Measurements from ENCODE around the gene RND1.
"Not testable (repeated sequence)": the region's sequence is repeated elsewhere in the genome, so short reads cannot be mapped to it uniquely, and the experiment has no call there.

The RND1 gene

DNA sequence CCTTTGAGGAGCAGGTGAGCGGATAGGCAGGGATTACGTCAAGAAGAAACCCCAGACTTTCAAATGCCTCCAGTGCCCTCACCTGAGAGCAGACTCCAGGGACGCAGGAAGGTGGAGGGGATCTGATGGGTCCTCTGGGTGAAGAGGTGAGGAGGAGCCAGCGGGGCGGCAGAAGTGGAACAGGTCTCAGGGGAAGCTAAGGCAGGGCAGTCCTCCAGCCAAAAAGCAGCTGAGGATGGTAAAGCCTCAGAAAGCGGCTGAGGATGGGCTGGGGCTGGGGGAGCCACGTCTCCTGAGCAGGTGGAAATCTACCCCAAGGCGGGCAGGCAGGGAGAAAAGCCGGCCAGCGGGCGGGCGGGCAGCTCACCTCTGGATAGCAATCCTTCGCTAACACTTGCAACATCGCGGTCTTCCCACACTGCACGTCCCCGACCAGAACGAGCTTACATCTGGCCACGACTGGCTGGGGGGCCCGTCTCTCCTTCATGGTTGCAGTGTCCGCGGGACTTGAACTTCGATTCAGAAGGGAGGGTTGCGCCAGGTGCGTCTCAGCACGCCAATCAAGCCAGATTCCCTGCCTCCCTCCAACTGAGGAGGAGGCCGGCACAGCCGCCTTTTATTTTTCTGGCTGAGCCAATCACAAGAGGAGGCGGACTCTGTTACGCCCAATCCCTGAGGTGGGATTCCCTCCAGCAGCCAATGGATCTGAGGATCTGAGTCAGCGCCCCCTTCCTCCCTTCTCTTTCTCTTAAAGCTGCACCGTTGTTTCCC is at the start of gene RND1:
Gene RND1 (minus strand): TSS at position 590 of the 771 bp plus-strand sequence. CDS start 103 bp downstream, at position 487.
- DNase-seq (ENCODE audit: low spot score) = peak; percentile 68
- FAIRE-seq = peak; percentile 80

DNA sequence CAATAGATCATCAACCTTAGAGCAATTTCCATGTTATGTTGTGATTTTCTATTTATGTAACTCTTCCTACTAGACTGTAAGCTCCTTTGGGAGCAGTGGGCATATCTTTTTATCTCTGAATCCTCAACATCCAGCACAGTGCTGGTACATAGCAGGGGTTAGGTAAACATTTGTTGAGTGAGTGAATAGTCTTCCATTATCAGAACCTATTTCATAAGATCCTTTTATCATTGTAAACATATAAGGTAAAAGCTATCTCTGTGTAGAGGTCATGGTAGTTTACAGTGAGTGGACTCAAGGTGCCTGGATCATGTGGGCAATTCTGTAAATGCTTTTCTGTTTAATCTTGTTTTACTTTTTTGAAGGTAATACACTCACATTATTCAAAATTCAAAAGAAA is 44.5 kb upstream of the RND1 start:
- no peak for FAIRE-seq

DNA sequence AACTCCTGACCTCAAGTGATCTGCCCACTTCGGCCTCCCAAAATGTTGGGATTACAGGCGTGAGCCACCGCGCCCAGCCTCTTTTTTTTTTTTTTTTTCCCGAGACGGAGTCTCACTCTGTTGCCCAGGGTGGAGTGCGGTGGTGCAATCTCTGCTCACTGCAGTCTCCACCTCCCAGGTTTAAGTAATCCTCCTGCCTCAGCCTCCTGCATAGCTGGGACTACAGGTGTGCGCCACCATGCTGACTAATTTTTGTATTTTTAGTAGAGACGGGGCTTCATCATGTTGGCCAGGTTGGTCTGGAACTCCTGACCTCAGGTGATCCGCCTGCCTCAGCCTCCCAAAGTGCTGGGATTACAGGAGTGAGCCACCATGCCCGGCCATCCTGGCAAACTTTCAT is 44.0 kb upstream of the RND1 start:
- DNase-seq (ENCODE audit: low spot score); FAIRE-seq: not testable (repeated sequence)

More for the DNA sequence above, 44.5 kb upstream of the RND1 start:
- no peak for DNase-seq (ENCODE audit: low spot score)

DNA sequence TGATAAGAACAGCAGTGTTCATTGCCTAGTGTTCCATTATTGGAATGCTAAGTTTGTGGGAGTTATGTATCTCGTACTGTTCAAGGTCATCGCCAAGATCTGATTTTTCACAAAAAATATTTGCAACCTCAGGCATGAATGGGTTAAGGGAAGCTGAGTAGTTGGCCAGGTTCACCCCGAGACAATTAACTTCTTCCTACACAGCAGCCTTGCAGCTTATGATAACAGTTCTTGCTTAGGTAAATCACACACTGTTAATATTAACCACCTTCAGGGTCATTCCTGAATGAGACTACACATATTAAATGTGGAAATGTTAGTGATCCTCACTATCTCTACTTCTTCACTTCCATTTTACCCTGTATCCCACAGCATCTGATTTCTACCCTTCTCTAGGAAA is 41.6 kb upstream of the RND1 start:
- FAIRE-seq (no peak), DNase-seq (ENCODE audit: low spot score) (no peak)

DNA sequence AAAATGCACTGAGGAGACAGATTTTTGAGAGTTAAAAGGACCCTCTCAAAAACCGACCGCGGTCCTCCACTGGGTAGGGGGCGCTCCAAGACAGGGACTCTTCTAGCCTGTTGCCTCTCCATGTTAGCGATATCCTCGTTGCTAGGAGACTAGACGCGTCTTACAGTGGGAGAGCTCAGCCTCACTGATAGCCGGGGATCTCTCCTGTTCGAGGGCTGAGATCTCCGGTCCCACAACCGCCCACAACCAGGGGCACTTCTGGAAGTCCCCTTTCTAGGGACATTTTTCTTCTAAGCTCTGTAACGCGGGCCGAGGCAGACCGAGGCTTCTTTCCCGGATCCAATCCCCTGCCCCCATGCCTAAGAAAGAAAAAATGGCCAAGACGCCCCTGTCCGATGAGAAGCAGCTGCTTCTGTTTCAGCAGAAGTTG is 38.3 kb upstream of the RND1 start:
- DNase-seq (ENCODE audit: low spot score) = no peak
- FAIRE-seq = no peak

DNA sequence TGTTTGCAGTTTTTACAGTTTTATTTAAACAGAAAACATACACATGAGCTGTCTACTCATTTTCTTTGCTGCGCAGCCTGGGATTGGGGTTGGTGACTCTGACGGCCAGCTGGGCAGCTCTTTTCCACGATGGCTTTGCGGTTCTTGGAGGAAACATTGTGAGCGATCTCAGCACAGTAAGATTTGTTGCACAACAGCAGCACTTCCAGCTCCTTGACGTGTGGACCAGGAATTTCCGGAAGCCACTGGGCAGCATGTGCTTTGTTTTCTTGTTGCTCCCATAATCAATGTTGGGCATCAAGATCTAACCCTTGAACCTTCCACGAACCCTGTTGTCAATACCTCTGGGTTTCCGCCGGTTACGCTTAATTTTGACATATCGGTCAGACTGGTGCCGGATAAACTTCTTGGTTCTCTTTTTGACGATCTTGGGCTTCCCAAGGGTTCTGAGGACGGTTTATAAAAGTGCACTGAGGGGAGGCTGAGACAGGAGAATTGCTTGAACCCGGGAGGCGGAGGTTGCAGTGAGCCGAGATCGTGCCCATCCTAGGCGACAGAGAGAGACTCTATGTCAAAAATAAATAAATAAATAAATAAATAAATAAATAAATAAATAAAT is 37.8 kb upstream of the RND1 start:
- FAIRE-seq = no peak
- no peak for DNase-seq (ENCODE audit: low spot score)

DNA sequence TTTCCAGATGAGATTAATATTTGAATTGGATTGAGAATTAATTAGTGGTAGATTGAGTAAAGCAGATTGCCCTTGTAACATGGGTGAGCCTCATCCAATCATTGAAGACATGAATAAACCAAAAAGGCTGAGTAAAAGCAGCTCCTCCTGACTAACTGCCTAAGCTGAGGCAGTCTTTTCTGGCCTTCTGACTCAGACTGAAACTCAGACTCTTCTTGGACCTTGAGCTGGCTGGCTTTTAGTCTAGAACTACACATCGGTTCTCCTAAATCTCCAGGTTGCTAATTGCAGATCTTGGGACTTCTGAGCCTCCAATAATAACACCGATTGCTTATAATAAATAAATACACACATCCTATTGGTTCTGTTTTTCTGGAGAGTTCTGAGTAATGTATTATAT is 35.6 kb upstream of the RND1 start:
- no peak for DNase-seq (ENCODE audit: low spot score)
- FAIRE-seq = no peak

DNA sequence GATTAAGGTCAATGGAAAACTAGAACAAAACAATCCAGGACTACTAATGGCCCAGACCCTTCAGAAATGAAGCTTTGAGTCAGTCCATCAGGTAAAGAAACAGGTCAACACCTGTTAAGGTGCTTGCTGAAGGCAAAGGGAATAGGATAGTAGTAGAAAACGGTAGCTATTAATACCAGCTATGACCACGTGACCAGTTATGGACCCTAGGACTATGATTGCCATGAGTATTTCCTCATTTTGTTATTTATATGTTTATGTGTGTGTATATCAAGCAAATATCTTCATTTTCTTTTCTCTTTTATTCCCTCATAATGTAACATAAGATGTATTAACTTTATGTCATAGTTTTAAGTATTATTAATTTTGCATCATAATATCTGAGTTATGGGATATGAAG is 34.0 kb upstream of the RND1 start:
- FAIRE-seq (no peak), DNase-seq (ENCODE audit: low spot score) (no peak)

DNA sequence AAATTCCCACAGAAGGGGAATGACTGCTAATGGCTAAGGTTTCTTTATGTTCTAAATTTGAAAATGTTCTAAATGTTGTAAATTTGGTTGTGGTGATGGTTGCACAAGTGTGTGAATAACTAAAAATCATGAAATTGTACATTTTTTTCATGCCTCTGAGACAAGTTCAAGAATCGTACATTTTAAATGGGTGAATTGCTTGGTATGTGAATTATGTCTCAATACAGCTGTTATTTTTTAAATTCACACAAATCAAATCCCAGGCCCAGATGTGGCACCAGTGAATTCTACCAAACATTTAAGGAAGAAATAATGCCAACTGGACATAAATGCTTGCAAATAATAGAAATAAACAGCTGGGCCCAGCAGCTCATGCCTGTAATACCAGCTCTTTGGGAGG is 28.6 kb upstream of the RND1 start:
- DNase-seq (ENCODE audit: low spot score) (no peak), FAIRE-seq (no peak)

DNA sequence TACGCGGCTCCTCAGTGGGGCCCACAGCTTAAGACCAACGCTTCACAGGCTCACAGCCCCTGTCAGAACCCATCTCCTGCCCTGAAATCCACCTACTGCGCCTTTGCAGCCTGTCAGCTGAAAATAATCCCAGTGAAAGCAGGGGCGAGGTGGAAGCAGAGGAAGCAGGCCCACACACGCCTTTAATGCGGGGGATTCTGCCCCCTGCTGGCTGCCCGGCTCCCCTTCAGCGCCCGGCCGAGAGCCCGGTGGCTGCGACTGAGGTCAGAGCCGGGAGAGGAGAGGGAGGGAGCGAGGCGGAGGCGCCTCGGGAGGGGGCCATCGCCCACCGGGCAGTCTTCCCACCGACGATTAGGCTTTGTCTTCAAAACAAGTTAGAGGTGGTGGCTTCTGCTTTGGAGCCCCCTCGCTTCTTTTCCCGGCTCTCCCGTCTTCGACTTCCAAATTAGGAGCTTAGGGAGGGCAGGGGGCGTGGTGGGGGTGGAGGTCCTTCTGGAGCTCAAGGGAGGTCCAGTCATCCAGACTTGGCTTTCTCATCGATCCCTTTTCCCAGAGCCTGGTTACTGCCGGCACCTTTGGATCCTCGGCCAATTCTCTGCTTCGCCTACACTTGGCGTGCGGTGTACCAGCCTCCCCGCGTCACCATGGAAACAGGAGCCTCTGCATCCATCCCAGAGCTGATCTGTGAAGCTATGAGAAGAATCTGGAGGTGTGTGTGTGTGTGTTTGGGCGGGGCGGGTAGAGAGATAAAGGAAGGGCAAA is 25.2 kb upstream of the RND1 start:
- DNase-seq (ENCODE audit: low spot score) = peak; percentile 39
- no peak for FAIRE-seq

DNA sequence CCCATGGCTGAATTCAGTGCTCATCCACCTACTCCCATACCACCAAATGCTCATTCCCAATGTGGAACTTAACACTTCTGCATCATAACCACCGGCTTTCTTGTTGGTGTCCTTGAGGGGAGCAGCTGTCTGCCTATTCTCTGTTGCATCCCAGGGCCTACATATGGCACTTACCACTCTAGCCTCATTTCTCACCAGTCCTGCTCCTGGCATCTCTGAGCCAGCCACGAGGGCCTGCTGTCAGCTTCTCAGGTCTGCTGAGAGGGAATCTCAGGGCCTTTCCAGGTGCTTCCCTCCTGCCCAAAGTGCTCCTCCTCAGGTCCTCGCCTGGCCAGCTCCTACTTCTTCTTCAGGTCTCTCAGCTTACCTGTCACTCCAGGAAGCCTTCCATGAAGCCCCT is 24.0 kb upstream of the RND1 start:
- DNase-seq (ENCODE audit: low spot score) (no peak), FAIRE-seq (no peak)

DNA sequence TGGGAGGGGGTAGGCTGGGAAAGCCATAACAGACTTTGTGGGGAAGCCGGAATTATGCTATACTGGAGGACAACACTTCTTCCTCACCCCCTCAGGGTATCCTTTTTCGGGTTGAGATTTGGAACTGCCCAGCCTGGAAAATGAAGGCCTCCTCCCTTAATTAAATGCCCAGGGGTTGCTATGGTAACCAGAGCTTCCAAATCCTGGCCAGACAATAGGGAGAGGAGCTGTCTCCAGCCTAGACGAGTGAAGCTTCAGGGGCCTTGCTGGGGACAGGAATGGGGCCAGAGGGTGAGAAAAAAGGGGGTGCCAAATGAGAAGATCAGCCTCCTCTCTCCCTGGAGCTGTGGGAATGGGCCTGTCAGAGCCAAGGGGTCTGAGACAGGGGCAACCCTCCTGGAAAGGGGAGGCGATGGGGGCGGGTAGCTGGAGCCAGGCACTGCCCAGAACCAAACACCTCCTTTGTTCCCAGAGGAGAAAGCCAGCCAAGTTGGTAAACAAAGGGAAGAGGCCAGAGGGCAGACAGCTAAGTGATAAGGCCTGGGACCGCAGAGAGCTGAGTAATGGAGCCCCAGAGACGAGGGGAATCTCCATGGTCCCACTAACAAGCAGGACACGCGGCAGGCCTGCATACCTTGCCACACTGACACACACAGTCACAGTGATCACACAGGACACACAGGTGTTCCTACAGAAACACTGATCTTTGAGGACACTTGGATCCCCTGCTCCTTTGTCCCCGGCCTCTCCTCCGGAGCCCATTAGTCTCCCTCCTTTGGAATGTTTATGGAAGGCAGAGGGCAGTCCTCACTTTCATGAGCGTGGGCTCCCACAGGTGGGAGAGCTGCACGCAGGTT is 17.9 kb upstream of the RND1 start:
- FAIRE-seq = no peak
- no peak for DNase-seq (ENCODE audit: low spot score)

DNA sequence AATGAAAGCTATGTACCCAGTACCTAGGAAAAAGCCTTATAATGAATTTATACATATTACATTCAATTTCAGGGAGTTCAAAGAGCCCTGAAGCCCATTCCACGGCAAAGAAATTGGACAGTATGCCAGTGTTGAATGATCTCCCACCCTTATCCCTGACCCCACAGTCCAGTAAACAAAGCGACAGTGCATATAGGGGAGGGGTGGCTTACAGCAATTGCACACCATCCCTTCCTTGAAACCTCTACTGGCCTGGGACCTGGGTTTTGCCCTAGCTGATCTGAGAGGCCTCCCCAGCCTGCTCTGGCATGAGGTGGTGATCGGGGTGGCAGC is 17.3 kb upstream of the RND1 start:
- DNase-seq (ENCODE audit: low spot score) (no peak), FAIRE-seq (no peak)

DNA sequence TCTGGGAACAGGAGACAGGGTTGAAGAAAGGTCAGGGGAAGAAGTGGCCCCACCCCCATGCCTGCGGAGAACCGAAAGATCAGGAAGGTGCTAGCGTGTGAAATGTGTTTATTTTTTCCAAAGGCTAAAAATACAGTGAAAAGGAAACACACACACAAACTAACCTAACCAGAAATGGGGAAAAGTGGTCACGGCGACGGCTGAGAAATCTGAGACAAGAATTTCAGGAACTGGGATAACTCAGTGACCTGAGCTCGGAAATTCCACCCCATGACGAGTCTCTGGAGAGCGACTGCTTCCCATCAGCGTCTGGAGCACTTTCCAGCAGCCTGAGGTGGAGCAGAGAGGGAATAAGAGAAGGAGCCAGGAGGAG is 16.6 kb upstream of the RND1 start:
- no peak for FAIRE-seq

DNA sequence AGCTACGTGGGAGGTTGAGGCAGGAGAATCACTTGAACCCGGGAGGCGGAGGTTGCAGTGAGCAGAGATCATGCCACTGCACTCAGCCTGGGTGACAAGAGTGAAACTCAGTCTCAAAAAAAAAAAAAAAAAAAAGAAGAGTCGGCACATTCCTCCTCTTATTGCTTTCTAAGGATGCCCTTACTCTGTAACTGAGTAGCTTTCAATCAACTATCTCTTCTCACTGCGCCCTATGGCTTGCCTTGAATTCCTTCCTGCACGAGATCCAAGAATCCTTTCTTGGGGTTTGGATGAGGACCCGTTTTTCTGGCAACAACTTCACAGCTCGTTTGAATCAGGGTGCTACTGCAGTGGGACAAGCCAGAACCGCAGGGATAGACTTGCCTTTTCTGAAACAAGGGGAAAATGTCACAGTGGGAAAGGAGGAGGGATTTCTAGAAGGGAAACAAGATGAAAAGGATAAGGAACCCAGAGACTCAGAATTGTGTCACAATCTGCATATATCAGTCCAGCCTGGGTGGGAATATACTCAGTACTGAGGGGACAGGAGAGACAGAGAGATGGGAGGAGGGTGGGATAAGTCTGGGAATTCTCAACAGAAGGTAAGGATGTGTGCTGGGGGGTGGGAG is 16.1 kb upstream of the RND1 start:
- no peak for DNase-seq (ENCODE audit: low spot score)
- no peak for FAIRE-seq

More for the DNA sequence above, 16.6 kb upstream of the RND1 start:
- no peak for DNase-seq (ENCODE audit: low spot score)

DNA sequence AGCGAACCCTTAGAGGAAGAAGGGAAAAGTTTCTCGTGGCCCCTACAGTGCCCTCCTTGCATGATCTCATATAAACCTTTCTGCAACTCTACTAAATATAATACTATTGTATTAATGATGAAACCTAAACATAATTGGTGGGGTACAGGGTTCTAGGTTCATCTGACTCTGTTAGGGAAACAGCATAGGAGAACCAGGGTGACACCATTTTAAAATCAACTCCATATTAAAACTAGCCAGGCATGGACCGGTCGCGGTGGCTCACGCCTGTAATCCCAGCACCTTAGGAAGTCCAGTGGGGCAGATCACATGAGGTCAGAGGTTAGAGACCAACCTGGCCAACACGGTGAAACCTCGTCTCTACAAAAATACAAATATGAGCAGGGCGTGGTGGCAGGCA is 15.0 kb upstream of the RND1 start:
- DNase-seq (ENCODE audit: low spot score) = no peak
- no peak for FAIRE-seq

DNA sequence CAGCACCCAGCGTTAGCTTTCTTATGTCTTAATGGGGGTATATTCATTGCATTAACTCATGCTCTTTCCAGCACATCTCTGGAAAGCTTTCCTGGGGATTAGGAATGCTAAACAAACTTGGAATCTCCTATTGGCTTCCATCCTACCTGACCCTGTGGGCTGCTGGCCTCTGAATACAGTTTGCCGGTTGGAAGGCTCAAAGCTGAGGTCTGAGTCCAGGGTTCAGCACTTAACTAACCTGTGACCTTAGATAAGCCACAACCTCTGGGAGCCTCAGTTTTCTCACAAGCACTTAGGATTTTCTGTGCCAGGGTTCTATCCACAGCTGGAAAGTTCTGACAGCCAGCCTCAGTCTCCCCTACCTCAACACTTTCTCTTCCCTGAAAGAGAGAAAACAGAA is 12.9 kb upstream of the RND1 start:
- FAIRE-seq = no peak
- no peak for DNase-seq (ENCODE audit: low spot score)

DNA sequence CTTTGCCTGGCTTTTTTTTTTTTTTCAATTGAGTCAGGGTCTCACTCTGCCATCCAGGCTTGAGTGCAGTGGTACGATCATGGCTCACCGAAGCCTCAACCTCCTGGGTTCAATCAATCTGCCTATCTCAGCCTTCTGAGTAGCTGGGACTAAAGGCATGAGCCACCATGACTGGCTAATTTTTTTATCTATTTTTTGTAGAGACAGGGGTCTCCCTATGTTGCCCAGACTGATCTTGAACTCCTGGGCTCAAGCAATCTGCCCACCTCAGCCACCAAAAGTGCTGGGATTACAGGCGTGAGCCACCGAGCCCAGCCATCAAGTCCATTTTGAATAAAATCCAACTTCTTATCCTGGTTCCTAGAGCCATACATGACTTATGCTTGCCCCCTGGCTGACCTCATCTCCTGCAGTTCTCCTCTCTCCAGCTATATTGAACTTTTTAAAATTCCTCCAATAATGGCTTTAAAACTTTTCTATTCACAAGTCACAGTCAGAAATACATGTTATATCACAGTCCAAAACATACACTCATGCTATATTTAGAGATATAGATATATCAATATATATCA is 10.4 kb upstream of the RND1 start:
- DNase-seq (ENCODE audit: low spot score) (no peak), FAIRE-seq (no peak)

DNA sequence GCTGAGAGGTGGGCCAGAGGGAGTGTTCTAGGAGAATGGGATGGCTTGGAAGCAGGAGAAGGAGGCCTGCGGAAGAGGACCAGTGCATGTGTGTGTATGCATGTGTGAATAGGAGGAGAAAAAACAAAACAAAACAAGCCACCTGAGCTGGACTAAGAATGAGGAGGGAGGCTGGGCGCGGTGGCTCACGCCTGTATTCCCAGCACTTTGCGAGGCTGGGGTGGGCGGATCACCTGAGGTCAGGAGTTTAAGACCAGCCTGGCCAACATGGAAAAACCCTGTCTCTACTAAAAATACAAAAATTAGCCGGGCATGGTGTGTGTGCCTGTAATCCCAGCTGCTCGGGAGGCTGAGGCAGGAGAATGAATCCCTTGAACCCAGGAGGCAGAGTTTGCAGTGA is 7.9 kb upstream of the RND1 start:
- not testable (repeated sequence) for DNase-seq (ENCODE audit: low spot score); FAIRE-seq

DNA sequence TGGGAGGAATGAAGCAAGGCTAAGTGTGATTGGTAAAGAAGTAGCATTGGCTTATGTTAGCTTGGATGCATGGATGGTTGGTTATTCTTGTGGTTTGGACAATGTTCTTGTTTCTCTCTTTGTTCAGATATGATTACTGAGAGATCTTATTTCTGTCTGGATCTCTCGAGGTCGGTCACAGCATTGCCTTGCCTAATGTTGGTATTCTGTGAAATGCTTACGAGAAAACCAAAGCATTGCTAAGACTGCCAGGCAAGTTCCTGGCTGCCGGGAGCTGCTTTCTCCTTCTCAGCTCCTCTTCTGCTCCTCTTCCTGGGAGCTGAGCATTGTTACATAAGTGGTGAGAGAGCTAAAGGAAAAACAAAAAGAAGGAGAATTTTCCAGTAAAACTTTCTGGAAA is 7.4 kb upstream of the RND1 start:
- DNase-seq (ENCODE audit: low spot score) (no peak), FAIRE-seq (no peak)

DNA sequence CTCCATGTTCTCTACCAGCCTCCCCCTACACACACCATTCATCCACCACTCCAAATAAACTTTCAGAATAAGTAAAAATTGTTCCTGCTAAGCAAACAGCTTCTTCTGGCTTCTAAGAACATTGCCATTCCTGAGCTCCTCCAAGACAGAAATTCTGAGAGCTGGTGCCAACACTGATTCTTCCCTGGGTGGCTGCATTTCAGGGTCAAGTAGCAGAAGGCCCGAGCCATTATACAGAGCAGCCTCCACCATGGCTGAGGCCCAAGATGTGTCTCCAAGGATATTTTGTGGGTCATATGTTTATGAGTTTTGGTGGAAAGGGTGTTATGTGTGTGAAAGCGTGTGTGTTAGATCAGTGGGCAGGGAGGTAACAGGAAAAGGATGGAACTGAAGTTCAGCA is 3.5 kb upstream of the RND1 start:
- no peak for DNase-seq (ENCODE audit: low spot score)
- FAIRE-seq = no peak

All from RCC 7860 (cell line).